NCI-H1105 treated with DMSO at 0.1 percent for 48 hours (cell line): ENCODE measurements around the gene MRPL48.

Source experiments
- DNase-seq: peaks from one replicate; lab custom pipeline; 2025; lab: John Stamatoyannopoulos, UW

The MRPL48 gene

DNA sequence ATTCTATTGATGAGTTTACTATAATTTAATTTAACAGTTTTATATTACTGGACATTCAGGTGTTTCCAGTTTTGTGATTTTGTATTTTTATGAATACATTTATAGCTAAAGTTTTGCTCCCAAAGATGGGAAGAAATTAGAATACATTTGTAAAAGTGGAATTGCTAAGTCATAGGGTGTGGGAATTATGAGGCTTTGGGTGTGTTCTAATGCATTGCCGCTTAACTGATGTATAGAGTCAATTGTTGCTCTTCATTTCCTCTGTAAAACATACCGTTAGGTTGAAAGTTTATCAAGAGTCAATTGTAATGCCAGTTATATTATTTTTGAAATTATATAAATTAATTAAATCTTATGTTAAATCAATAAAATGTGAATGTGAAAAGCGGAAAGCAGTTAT lies 105.4 kb downstream of the MRPL48 start:
- DNase-seq: no peak

DNA sequence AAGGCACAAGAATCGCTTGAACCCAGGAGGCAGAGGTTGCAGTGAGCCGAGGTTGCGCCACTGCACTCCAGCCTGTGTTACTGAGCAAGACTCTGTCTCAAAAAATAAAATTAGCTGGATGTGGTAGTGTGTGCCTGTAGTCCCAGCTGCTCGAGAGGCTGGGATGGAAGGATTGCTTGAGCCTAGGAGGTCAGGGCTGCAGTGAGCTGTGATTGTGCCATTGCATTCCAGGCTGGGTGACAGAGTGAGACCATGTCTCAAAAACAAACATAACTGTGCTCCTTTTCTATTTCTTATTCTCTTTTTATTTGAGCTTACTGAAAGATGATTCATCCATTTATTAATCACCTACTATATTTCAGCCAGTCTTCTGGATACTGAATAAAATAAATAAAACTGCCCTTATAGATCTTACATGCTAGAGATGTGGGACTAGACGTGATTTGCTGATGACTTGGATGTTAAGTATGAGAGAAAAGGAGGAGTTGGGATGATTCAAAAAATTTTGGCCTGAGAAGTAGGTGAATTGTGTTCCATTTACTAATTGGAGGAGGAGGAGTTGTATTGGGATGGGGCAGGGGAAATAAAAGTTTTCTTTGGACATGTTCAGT lies 107.2 kb downstream of the MRPL48 start:
- DNase-seq: no peak

DNA sequence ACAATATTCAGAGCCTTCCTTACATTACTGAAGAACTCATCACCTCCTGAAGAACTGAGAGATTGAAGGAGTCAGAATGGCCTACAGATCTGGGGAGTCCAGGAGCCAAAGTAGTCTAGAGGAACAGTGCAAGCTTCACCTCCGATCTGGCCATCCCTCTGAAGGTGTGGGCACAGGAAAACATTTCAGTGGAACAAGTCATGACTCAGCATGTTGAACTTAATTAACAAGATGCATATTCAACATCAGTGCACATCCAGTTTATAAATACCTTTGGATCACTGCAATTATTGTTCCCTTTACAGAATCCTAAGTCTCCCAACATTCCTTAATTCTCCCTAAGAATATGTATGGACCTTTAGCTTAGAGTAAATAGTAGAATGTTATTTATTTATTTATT lies 114.6 kb downstream of the MRPL48 start:
- DNase-seq: no peak

DNA sequence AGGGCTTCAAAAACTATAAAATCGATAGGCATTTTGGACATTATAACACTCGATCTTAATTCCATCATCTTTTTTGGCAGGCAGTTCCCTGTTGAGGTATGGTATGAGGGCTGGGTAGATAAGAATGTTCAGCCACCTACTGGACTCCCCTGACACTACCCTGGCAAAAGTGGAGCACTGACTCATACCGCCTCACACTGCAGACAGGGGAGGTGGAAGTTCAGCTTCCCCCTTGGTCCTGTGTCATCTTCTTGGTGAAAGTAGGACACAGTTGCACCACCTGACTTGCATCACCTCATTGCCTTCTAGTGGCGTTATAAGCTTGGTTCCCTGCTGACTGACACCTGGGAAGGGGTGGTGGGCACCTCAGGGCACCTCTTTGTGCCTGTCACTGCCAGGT lies 119.5 kb downstream of the MRPL48 start:
- no peak for DNase-seq

DNA sequence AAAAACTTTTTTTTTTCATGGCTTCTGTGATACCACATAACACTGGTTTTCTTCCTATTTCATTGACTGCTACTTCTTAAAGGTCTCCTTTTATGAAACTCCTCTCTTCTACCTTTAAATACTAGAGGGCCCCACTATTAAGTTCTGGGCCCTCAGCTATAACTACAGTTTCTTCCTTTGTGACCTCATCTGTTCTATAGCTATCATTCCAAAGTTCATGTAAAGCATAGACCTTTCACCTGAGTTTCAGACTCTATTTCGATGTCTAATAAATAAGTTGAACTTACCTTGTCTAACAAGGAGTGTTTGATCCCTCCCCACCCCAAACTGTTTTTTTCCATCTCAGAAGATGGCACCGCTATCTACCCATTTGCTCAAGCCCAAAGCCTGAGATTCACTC lies 124.4 kb downstream of the MRPL48 start:
- no peak for DNase-seq

DNA sequence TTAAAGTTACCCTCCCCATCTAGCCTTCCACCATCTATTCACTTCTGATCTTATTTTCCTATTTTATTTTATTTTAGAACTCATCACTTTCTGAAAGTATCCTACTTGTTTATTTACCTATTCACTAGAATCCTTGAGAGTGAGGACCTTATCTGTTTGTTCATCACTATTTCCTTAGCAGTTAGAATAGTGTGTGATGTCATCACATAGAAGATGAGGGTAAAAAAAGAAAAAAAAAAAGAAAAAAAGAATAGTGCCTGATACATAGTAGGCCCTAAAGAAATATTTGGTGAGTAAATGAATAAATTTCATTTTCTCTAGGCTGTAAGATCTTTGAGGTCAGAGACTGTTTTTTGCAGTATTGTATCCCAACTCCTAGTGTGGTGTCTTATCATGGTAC lies 125.8 kb downstream of the MRPL48 start:
- DNase-seq: no peak

DNA sequence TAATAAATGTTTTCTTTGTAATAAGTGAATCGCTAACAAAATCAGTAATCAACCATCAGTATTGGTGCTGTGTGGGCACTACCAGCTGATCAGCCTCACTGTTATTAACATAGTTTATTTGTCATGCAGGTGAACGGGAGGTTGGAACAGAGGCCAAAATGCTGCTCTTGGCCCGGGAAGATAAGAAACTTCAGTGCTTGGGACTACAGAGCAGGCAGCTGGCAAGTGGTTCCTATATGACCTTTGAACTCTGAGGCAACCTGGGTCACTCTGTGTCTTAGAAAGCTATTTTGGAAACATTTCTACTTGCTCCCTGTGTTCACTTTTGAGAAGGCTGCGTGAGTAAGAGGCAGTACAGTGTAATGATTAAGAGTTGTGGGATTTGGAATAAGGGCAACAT lies 126.6 kb downstream of the MRPL48 start:
- DNase-seq: no peak
